ENCODE results near the gene ATRAID.

Gene ATRAID

DNA sequence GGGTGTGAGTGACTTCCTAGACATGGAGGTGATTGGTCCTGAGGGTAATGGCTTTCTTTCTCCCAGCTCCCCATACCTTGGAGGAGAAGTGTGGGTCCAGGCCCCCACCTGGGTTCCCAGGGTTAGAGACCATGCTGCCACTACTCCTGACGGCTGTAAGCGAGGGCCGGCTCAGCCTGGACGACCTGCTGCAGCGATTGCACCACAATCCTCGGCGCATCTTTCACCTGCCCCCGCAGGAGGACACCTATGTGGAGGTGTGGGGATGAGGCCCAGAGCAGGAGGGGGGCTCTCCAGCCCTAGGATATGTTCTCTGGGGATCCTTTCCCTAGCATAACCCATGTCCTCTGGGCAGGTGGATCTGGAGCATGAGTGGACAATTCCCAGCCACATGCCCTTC lies 27.1 kb downstream of the ATRAID start:
- no peak overlapping the region for H3K27ac ChIP-seq
- in situ Hi-C loops (cut with HindIII; ENCODE audit: low pct_ligation_motif_present, low sequenced_read_pairs): no loop called here
- H3K27me3 ChIP-seq (replicated peaks): no peaks in the 10 kb centered on the region
- H3K4me3 ChIP-seq (ENCODE audit: low read depth, low read length): no peak overlapping the region
- no peak for DNase-seq
- H3K36me3 ChIP-seq (replicated peaks): peaks cover 91% of the 10 kb centered on the region
- TF ChIP-seq, protein P1, sequence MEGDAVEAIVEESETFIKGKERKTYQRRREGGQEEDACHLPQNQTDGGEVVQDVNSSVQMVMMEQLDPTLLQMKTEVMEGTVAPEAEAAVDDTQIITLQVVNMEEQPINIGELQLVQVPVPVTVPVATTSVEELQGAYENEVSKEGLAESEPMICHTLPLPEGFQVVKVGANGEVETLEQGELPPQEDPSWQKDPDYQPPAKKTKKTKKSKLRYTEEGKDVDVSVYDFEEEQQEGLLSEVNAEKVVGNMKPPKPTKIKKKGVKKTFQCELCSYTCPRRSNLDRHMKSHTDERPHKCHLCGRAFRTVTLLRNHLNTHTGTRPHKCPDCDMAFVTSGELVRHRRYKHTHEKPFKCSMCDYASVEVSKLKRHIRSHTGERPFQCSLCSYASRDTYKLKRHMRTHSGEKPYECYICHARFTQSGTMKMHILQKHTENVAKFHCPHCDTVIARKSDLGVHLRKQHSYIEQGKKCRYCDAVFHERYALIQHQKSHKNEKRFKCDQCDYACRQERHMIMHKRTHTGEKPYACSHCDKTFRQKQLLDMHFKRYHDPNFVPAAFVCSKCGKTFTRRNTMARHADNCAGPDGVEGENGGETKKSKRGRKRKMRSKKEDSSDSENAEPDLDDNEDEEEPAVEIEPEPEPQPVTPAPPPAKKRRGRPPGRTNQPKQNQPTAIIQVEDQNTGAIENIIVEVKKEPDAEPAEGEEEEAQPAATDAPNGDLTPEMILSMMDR (IDR thresholded peaks at IDR 0.05; ENCODE audit: low read depth, low read length, missing control alignments): no peak

DNA sequence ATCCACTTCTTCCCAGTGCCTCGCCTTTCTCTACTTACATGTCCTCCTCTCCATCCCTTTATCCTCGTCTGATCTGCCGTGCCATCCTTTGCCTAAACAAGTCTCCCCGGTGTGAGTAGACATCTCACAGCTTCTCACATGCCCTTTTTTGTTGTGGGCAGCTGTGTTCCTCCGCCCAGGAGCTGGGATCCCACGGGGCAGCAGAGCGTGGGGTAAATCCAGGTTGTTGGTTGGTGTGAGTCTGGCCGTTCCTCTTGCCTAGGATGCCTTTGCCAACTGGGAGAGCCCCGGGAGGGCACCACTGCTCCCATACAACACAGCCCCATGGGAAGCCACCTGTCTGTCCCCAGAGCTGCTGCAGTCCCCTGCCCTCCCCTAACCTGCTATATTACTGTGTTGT lies 28.6 kb downstream of the ATRAID start:
- TF ChIP-seq, protein P1 (IDR thresholded peaks at IDR 0.05; ENCODE audit: low read depth, low read length, missing control alignments): no peak
- no peak overlapping the region for H3K27ac ChIP-seq
- H3K4me3 ChIP-seq (ENCODE audit: low read depth, low read length): no peak overlapping the region
- peaks cover 88% of the 10 kb centered on the region for H3K36me3 ChIP-seq (replicated peaks)
- no peak for DNase-seq
- in situ Hi-C loops (cut with HindIII; ENCODE audit: low pct_ligation_motif_present, low sequenced_read_pairs): no loop called here
- no peaks in the 10 kb centered on the region for H3K27me3 ChIP-seq (replicated peaks)

DNA sequence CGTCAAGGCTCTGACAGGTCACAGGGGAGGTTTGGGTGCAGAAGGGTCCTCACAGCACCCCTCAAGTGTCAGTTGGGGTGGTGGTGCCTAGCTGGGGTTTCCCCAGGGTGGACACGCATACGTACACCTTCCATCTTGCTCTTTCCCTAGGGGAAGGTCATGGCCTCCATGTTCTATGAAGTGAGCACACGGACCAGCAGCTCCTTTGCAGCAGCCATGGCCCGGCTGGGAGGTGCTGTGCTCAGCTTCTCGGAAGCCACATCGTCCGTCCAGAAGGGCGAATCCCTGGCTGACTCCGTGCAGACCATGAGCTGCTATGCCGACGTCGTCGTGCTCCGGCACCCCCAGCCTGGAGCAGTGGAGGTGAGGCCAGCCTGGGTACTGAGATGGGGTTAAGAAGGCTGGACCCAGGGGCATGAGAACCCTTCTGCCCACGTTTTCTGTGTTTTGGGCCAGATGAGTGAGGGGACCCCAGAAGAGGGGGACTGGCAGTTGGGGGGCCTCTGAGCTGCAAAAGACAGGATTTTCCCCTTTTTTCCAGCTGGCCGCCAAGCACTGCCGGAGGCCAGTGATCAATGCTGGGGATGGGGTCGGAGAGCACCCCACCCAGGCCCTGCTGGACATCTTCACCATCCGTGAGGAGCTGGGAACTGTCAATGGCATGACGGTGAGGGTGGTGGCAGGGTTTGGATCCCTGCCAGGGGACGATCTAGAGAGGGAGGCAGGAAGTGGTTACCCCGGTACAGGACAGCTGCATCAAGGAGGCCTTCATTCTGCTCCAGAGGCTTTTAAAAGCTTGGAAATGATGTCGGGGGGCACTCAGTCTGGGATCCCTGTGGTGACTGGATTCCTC lies 30.1 kb downstream of the ATRAID start:
- DNase-seq: no peak
- Histone ChIP-seq H3K36me3 (replicated peaks) (peaks cover 75% of the 10 kb centered on the region), H3K4me3 (ENCODE audit: low read depth, low read length) (no peak overlapping the region), H3K27ac (no peak overlapping the region), H3K27me3 (replicated peaks) (no peaks in the 10 kb centered on the region)
- in situ Hi-C loops (cut with HindIII; ENCODE audit: low pct_ligation_motif_present, low sequenced_read_pairs): no loop called here
- TF ChIP-seq, protein P1 (IDR thresholded peaks at IDR 0.05; ENCODE audit: low read depth, low read length, missing control alignments): no peak

DNA sequence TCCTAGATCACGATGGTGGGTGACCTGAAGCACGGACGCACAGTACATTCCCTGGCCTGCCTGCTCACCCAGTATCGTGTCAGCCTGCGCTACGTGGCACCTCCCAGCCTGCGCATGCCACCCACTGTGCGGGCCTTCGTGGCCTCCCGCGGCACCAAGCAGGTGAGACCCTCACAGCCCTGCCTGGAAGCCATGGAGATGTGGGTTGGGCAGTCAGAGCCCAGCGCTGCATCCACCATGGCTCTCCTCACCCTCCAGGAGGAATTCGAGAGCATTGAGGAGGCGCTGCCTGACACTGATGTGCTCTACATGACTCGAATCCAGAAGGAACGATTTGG lies 30.7 kb downstream of the ATRAID start:
- Histone ChIP-seq H3K4me3 (ENCODE audit: low read depth, low read length) (no peak overlapping the region), H3K27me3 (replicated peaks) (no peaks in the 10 kb centered on the region), H3K36me3 (replicated peaks) (peaks cover 69% of the 10 kb centered on the region), H3K27ac (no peak overlapping the region)
- TF ChIP-seq, protein P1 (IDR thresholded peaks at IDR 0.05; ENCODE audit: low read depth, low read length, missing control alignments): no peak
- no peak for DNase-seq
- in situ Hi-C loops (cut with HindIII; ENCODE audit: low pct_ligation_motif_present, low sequenced_read_pairs): no loop called here

DNA sequence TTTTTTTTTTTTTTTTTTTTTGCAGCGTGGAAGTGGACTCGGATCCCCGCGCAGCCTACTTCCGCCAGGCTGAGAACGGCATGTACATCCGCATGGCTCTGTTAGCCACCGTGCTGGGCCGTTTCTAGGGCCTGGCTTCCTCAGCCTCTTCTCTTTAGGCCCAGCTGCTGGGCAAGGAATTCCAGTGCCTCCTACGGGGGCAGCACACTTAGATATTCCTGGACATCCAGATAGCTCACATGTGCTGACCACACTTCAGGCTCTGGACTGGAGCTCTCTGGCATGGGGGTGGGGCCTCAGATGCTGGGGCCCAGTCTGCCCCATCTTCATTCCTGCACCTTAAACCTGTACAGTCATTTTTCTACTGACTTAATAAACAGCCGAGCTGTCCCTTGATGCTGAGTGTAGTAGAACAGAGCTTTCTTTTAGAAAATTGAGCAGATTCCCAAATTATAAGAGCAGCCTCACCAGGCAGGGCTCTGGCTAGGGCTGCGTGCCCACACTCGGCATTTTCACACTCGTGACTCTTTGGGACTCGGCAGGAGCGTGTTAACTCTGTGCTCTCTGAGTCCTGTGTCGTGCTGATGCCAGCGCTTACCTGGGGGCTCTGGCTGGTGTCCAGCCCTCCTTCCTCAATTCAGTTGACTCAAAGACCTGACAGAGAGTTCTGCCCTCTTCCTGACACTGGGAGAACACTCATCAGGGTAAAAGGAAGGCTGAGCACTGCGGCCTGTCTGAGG lies 31.7 kb downstream of the ATRAID start:
- no peaks in the 10 kb centered on the region for H3K27me3 ChIP-seq (replicated peaks)
- no peak overlapping the region for H3K4me3 ChIP-seq (ENCODE audit: low read depth, low read length)
- no peak overlapping the region for H3K27ac ChIP-seq
- TF ChIP-seq, protein P1 (IDR thresholded peaks at IDR 0.05; ENCODE audit: low read depth, low read length, missing control alignments): no peak
- peaks cover 59% of the 10 kb centered on the region for H3K36me3 ChIP-seq (replicated peaks)
- no peak for DNase-seq
- in situ Hi-C loops (cut with HindIII; ENCODE audit: low pct_ligation_motif_present, low sequenced_read_pairs): no loop called here
